ENCODE data around the gene CTSC. TPM values are rescaled to one million over a fixed set of nuclear protein-coding genes. Genes with fewer than 3 reads are reported as not detected.

The CTSC gene
- total RNA-seq, 1 experiment from 2014 or later: 250 TPM

GRCh38 chr11:88259431-88259830 is 78.1 kb downstream of the CTSC start:
- Histone ChIP-seq H3K27me3 (replicated peaks; ENCODE audit: control insufficient read depth, insufficient read depth, low read length) (no peaks in the 10 kb centered on the region), H3K4me3 (ENCODE audit: low read depth, low read length) (no peak overlapping the region), H3K9me3 (peaks cover 13% of the 10 kb centered on the region; the same call in 1 of the 2 replicates), H3K4me1 (no peaks in the 10 kb centered on the region), H3K36me3 (ENCODE audit: control insufficient read depth, insufficient read depth, low read length) (no peaks in the 10 kb centered on the region)
- BruUV-seq (replicated peaks): no TSS peak
- Mint-ChIP-seq H3K9me3 (ENCODE audit: unreplicated experiment) (peaks cover 38% of the 10 kb centered on the region), H3K36me3 (ENCODE audit: insufficient read depth, unreplicated experiment) (no peaks in the 10 kb centered on the region), H3K4me3 (ENCODE audit: unreplicated experiment) (no peak overlapping the region), H3K27ac (ENCODE audit: unreplicated experiment) (no peak overlapping the region), H3K4me1 (ENCODE audit: low read depth, unreplicated experiment) (no peaks in the 10 kb centered on the region), H3K27me3 (ENCODE audit: insufficient read depth, unreplicated experiment) (peaks cover 3% of the 10 kb centered on the region)
- no peak for DNase-seq
- intact Hi-C loops (cut with micrococcal nuclease; ENCODE audit: unreplicated experiment): no loop called here
- POLR2A ChIA-PET: no interaction called here
- TF ChIP-seq CTCF (IDR thresholded peaks at IDR 0.05; ENCODE audit: insufficient read depth in 1 of 2, low read depth in 1 of 2, low read length in 1 of 2, severe bottlenecking in 1 of 2, unreplicated experiment in 1 of 2): no peak
- CTCF ChIA-PET: no interaction called here

- intact Hi-C loops (cut with micrococcal nuclease; ENCODE audit: unreplicated experiment): no loop called here
- H3K9me3 ChIP-seq: 0 out of 2 replicates have a peak, but pooled peaks cover 4% of the 10 kb centered on the region
- no peaks in the 10 kb centered on the region for H3K36me3 ChIP-seq (ENCODE audit: control insufficient read depth, insufficient read depth, low read length)
- H3K4me3 Mint-ChIP-seq (ENCODE audit: unreplicated experiment): no peak overlapping the region
- no peak overlapping the region for H3K4me3 ChIP-seq (ENCODE audit: low read depth, low read length)
- ChIA-PET CTCF (no interaction called here), POLR2A (no interaction called here)
- no TSS peak for BruUV-seq (replicated peaks)
- no peaks in the 10 kb centered on the region for H3K36me3 Mint-ChIP-seq (ENCODE audit: insufficient read depth, unreplicated experiment)
- H3K4me1 ChIP-seq: no peaks in the 10 kb centered on the region
- H3K27ac Mint-ChIP-seq (ENCODE audit: unreplicated experiment): no peak overlapping the region
- DNase-seq: no peak
- peaks cover 3% of the 10 kb centered on the region for H3K27me3 Mint-ChIP-seq (ENCODE audit: insufficient read depth, unreplicated experiment)
- H3K4me1 Mint-ChIP-seq (ENCODE audit: low read depth, unreplicated experiment): no peaks in the 10 kb centered on the region
- peaks cover under 1% of the 10 kb centered on the region for H3K9me3 Mint-ChIP-seq (ENCODE audit: unreplicated experiment)
- no peaks in the 10 kb centered on the region for H3K27me3 ChIP-seq (replicated peaks; ENCODE audit: control insufficient read depth, insufficient read depth, low read length)
- no peak for TF ChIP-seq CTCF (IDR thresholded peaks at IDR 0.05; ENCODE audit: insufficient read depth in 1 of 2, low read depth in 1 of 2, low read length in 1 of 2, severe bottlenecking in 1 of 2, unreplicated experiment in 1 of 2)
Measured at GRCh38 chr11:88252208-88252607, 85.3 kb downstream of the CTSC start.

GRCh38 chr11:88250566-88251242 is 86.8 kb downstream of the CTSC start:
- Mint-ChIP-seq H3K4me3 (ENCODE audit: unreplicated experiment) (no peak overlapping the region), H3K4me1 (ENCODE audit: low read depth, unreplicated experiment) (no peaks in the 10 kb centered on the region), H3K9me3 (ENCODE audit: unreplicated experiment) (no peaks in the 10 kb centered on the region), H3K27me3 (ENCODE audit: insufficient read depth, unreplicated experiment) (peaks cover 3% of the 10 kb centered on the region), H3K36me3 (ENCODE audit: insufficient read depth, unreplicated experiment) (no peaks in the 10 kb centered on the region), H3K27ac (ENCODE audit: unreplicated experiment) (no peak overlapping the region)
- intact Hi-C loops (cut with micrococcal nuclease; ENCODE audit: unreplicated experiment): no loop called here
- no peaks in the 10 kb centered on the region for H3K36me3 ChIP-seq (ENCODE audit: control insufficient read depth, insufficient read depth, low read length)
- BruUV-seq (replicated peaks): no TSS peak
- no peak overlapping the region for H3K4me3 ChIP-seq (ENCODE audit: low read depth, low read length)
- no peaks in the 10 kb centered on the region for H3K4me1 ChIP-seq
- 0 out of 2 replicates have a peak, but pooled peaks cover 4% of the 10 kb centered on the region for H3K9me3 ChIP-seq
- DNase-seq: no peak
- H3K27me3 ChIP-seq (replicated peaks; ENCODE audit: control insufficient read depth, insufficient read depth, low read length): no peaks in the 10 kb centered on the region
- CTCF ChIA-PET: no interaction called here
- no peak for TF ChIP-seq CTCF (IDR thresholded peaks at IDR 0.05; ENCODE audit: insufficient read depth in 1 of 2, low read depth in 1 of 2, low read length in 1 of 2, severe bottlenecking in 1 of 2, unreplicated experiment in 1 of 2)
- POLR2A ChIA-PET: no interaction called here

Data from Caco-2 (cell line).